CD4-positive, alpha-beta T cell treated with Interleukin-21 for 1 hour (primary cell): ENCODE measurements around the gene LBP.
"Not testable (repeated sequence)": the region's sequence is repeated elsewhere in the genome, so short reads cannot be mapped to it uniquely, and the experiment has no call there.

ENCODE experiments used
- DNase-seq: peaks from one replicate; pipeline ENCODE4 v3.0.0-alpha.2; 2020

The LBP gene

GRCh38 chr20:38402089-38402488, 55.8 kb downstream of the LBP start:
- no peak for DNase-seq

- DNase-seq: no peak
Measured at GRCh38 chr20:38402816-38403215, 56.5 kb downstream of the LBP start.

- no peak for DNase-seq
Measured at GRCh38 chr20:38404016-38404415, 57.7 kb downstream of the LBP start.

GRCh38 chr20:38405132-38405531, 58.9 kb downstream of the LBP start:
- DNase-seq: no peak

- DNase-seq: no peak
Measured at GRCh38 chr20:38406476-38406875, 60.2 kb downstream of the LBP start.

- no peak for DNase-seq
Measured at GRCh38 chr20:38407321-38407720, 61.0 kb downstream of the LBP start.

- DNase-seq: not testable (repeated sequence)
Measured at GRCh38 chr20:38407822-38408221, 61.5 kb downstream of the LBP start.

GRCh38 chr20:38412877-38413577, 66.7 kb downstream of the LBP start:
- no peak for DNase-seq

- DNase-seq: no peak
Measured at GRCh38 chr20:38414769-38415450, 68.6 kb downstream of the LBP start.

- DNase-seq: no peak
Measured at GRCh38 chr20:38418509-38419204, 72.4 kb downstream of the LBP start.

- DNase-seq: no peak
Measured at GRCh38 chr20:38420388-38421085, 74.3 kb downstream of the LBP start.

GRCh38 chr20:38421915-38422314, 75.6 kb downstream of the LBP start:
- no peak for DNase-seq

- no peak for DNase-seq
Measured at GRCh38 chr20:38423541-38423940, 77.3 kb downstream of the LBP start.

GRCh38 chr20:38424401-38424800, 78.1 kb downstream of the LBP start:
- DNase-seq: no peak

GRCh38 chr20:38426006-38426897, 80.0 kb downstream of the LBP start:
- DNase-seq: no peak
